Neural progenitor cell (in vitro differentiated cells): ENCODE measurements around the gene RAB6B. TPM values are rescaled to one million over a fixed set of nuclear protein-coding genes. Genes with fewer than 3 reads are reported as not detected.
A peak's percentile ranks its signal among the peaks of the same experiment; 100 is the strongest.

Source experiments
- DNase-seq: peaks from one replicate; pipeline ENCODE4 v3.0.0-alpha.2; 2016; ENCODE audit warnings: low spot score
- H2AFZ ChIP-seq: fragments of 200-600 bp; sonication (generic); replicated peaks from 2 replicates; pipeline ENCODE4 v1.6.1; 2016; ENCODE audit warnings: antibody characterized with exemption
- H3F3A ChIP-seq: fragments of 200-600 bp; sonication (generic); 2 replicates; pipeline ENCODE4 v1.6.1; 2016; ENCODE audit warnings: antibody characterized with exemption, low read depth
- H3K27ac ChIP-seq: fragments of 200-600 bp; sonication (generic); 2 replicates; pipeline ENCODE4 v1.5.1; 2016; ENCODE audit warnings: mild to moderate bottlenecking
- H3K27me3 ChIP-seq: fragments of 200-600 bp; sonication (generic); 2 replicates; pipeline ENCODE4 v1.6.1; 2016; ENCODE audit warnings: mild to moderate bottlenecking, moderate library complexity
- H3K36me3 ChIP-seq: fragments of 200-600 bp; sonication (generic); 2 replicates; pipeline ENCODE4 v1.5.1; 2016
- H3K4me1 ChIP-seq: fragments of 200-600 bp; sonication (generic); 2 replicates; pipeline ENCODE4 v1.6.1; 2016; ENCODE audit warnings: mixed run types
- H3K4me2 ChIP-seq: fragments of 200-600 bp; sonication (generic); 2 replicates; pipeline ENCODE4 v1.6.1; 2016
- H3K4me3 ChIP-seq: fragments of 200-600 bp; sonication (generic); 2 replicates; pipeline ENCODE4 v1.5.1; 2016
- H3K79me2 ChIP-seq: fragments of 200-600 bp; sonication (generic); 2 replicates; pipeline ENCODE4 v1.6.1; 2016; ENCODE audit warnings: low read depth
- H3K9ac ChIP-seq: fragments of 200-600 bp; sonication (generic); 2 replicates; pipeline ENCODE4 v1.6.1; 2016
- H3K9me3 ChIP-seq: fragments of 200-600 bp; sonication (generic); 2 replicates; pipeline ENCODE4 v1.5.1; 2016; ENCODE audit warnings: low read depth
- H4K20me1 ChIP-seq: fragments of 200-600 bp; sonication (generic); 2 replicates; pipeline ENCODE4 v1.6.1; 2016; ENCODE audit warnings: low read depth
- H3K27ac Mint-ChIP-seq: 3 replicates; pipeline ENCODE4 v1.8.0; 2021; ENCODE audit warnings: mixed read lengths
- H3K27me3 Mint-ChIP-seq: 2 replicates; pipeline ENCODE4 v1.8.0; 2022; ENCODE audit warnings: low read depth, mild to moderate bottlenecking, inconsistent platforms, moderate library complexity, mixed read lengths; ENCODE audit not compliant: insufficient read depth
- H3K36me3 Mint-ChIP-seq: 3 replicates; pipeline ENCODE4 v1.8.0; 2021; ENCODE audit warnings: mixed read lengths
- H3K4me1 Mint-ChIP-seq: 3 replicates; pipeline ENCODE4 v1.8.0; 2021; ENCODE audit warnings: mixed read lengths
- H3K4me3 Mint-ChIP-seq: 3 replicates; pipeline ENCODE4 v1.8.0; 2021; ENCODE audit warnings: mild to moderate bottlenecking, moderate library complexity, mixed read lengths
- H3K9me3 Mint-ChIP-seq: 3 replicates; pipeline ENCODE4 v1.8.0; 2020; ENCODE audit warnings: mixed read lengths
- CTCF ChIP-seq: fragments of 200-600 bp; sonication (generic); IDR thresholded peaks from 2 replicates; pipeline ENCODE4 v1.5.1; 2017; ENCODE audit warnings: antibody characterized with exemption, mild to moderate bottlenecking
- EZH2 ChIP-seq: fragments of 200-600 bp; sonication (generic); IDR thresholded peaks from 2 replicates; pipeline ENCODE4 v1.6.1; 2017; ENCODE audit warnings: antibody characterized with exemption, mild to moderate bottlenecking, moderate library complexity
- EZH2phosphoT487 ChIP-seq: fragments of 200-600 bp; sonication (generic); IDR thresholded peaks from 2 replicates; pipeline ENCODE4 v1.6.1; 2017; ENCODE audit warnings: antibody characterized with exemption
- total RNA-seq: library from RNA; depleted of rRNA; stranded (reverse); fragments of >200 nt; gene quantifications from 2 replicates; pipeline ENCODE4 v1.2.3, GENCODE V29; 2015; ENCODE audit warnings: low replicate concordance

RAB6B gene
- total RNA-seq, 1 donor from 2014 or later, result 7.7 TPM

GRCh38 chr3:133914839-133915600, 19.3 kb upstream of the RAB6B start:
- TF ChIP-seq EZH2 (no peak), EZH2phosphoT487 (no peak), CTCF (no peak)
- H3K9ac ChIP-seq, result no peak overlapping the region
- no peak overlapping the region for H3K4me2 ChIP-seq
- no peaks in the 10 kb centered on the region for H3F3A ChIP-seq
- no peaks in the 10 kb centered on the region for H3K36me3 ChIP-seq
- Mint-ChIP-seq H3K4me3 (no peak overlapping the region), H3K9me3 (no peaks in the 10 kb centered on the region), H3K27ac (no peak overlapping the region), H3K27me3 (peaks cover 3% of the 10 kb centered on the region), H3K4me1 (peaks cover 13% of the 10 kb centered on the region), H3K36me3 (no peaks in the 10 kb centered on the region)
- no peaks in the 10 kb centered on the region for H4K20me1 ChIP-seq
- no peaks in the 10 kb centered on the region for H3K79me2 ChIP-seq
- H3K9me3 ChIP-seq, result no peaks in the 10 kb centered on the region
- no peak overlapping the region for H2AFZ ChIP-seq
- no peak overlapping the region for H3K27ac ChIP-seq
- H3K4me1 ChIP-seq, result no peaks in the 10 kb centered on the region
- DNase-seq, result no peak
- H3K4me3 ChIP-seq, result no peak overlapping the region
- H3K27me3 ChIP-seq, result no peaks in the 10 kb centered on the region

GRCh38 chr3:133910422-133910821, 14.7 kb upstream of the RAB6B start:
- Mint-ChIP-seq H3K36me3 (no peaks in the 10 kb centered on the region), H3K4me1 (peaks cover 5% of the 10 kb centered on the region), H3K4me3 (no peak overlapping the region), H3K9me3 (no peaks in the 10 kb centered on the region), H3K27ac (no peak overlapping the region), H3K27me3 (peaks cover 4% of the 10 kb centered on the region)
- no peak overlapping the region for H2AFZ ChIP-seq
- H3K27ac ChIP-seq, result no peak overlapping the region
- no peak for DNase-seq
- H4K20me1 ChIP-seq, result no peaks in the 10 kb centered on the region
- no peaks in the 10 kb centered on the region for H3K36me3 ChIP-seq
- H3F3A ChIP-seq, result no peaks in the 10 kb centered on the region
- no peak overlapping the region for H3K9ac ChIP-seq
- H3K4me2 ChIP-seq, result no peak overlapping the region
- no peaks in the 10 kb centered on the region for H3K27me3 ChIP-seq
- no peaks in the 10 kb centered on the region for H3K9me3 ChIP-seq
- no peaks in the 10 kb centered on the region for H3K79me2 ChIP-seq
- no peak overlapping the region for H3K4me3 ChIP-seq
- TF ChIP-seq CTCF, result peak; percentile 43
- TF ChIP-seq EZH2, result no peak
- H3K4me1 ChIP-seq, result no peaks in the 10 kb centered on the region

GRCh38 chr3:133905376-133905775, 9.7 kb upstream of the RAB6B start:
- Mint-ChIP-seq H3K36me3 (no peaks in the 10 kb centered on the region), H3K4me3 (no peak overlapping the region), H3K27ac (no peak overlapping the region), H3K9me3 (no peaks in the 10 kb centered on the region), H3K27me3 (peaks cover 4% of the 10 kb centered on the region), H3K4me1 (no peaks in the 10 kb centered on the region)
- Histone ChIP-seq H3K9me3 (no peaks in the 10 kb centered on the region), H3K27me3 (no peaks in the 10 kb centered on the region), H3K36me3 (no peaks in the 10 kb centered on the region), H3K4me3 (no peak overlapping the region), H3K9ac (no peak overlapping the region), H4K20me1 (no peaks in the 10 kb centered on the region), H2AFZ (peak overlapping the region; percentile 24), H3K27ac (no peak overlapping the region), H3K79me2 (no peaks in the 10 kb centered on the region), H3F3A (no peaks in the 10 kb centered on the region), H3K4me1 (no peaks in the 10 kb centered on the region), H3K4me2 (no peak overlapping the region)
- DNase-seq, result no peak
- no peak for TF ChIP-seq EZH2phosphoT487
- TF ChIP-seq CTCF, result no peak
- TF ChIP-seq EZH2, result no peak
